ENCODE results near the gene ATG13.

ATG13 gene

GRCh38 chr11:46594785-46595184 is 22.6 kb upstream of the ATG13 start:
- Histone ChIP-seq H3K27ac (replicated peaks) (peak overlapping the region; percentile 74), H3K4me3 (replicated peaks; ENCODE audit: insufficient read depth, low read length) (no peak overlapping the region), H3K27me3 (ENCODE audit: insufficient read depth, poor library complexity, severe bottlenecking) (no peaks in the 10 kb centered on the region)
- TF ChIP-seq CTCF (IDR thresholded peaks at IDR 0.05; ENCODE audit: insufficient read depth, low read length) (no peak), REST (IDR thresholded peaks at IDR 0.05; ENCODE audit: insufficient replicate concordance, low read depth) (no peak), POLR2AphosphoS5 (IDR thresholded peaks at IDR 0.05; ENCODE audit: low read depth) (no peak), GABPA (IDR thresholded peaks at IDR 0.05; ENCODE audit: low read depth) (no peak), SPI1 (IDR thresholded peaks at IDR 0.05; ENCODE audit: borderline replicate concordance, low read depth) (no peak)
- no peak for DNase-seq (ENCODE audit: low read depth in 1 of 2, low spot score in 1 of 2)

- DNase-seq (ENCODE audit: low read depth in 1 of 2, low spot score in 1 of 2) = no peak
- TF ChIP-seq SPI1 (IDR thresholded peaks at IDR 0.05; ENCODE audit: borderline replicate concordance, low read depth) (no peak), REST (IDR thresholded peaks at IDR 0.05; ENCODE audit: insufficient replicate concordance, low read depth) (no peak), CTCF (IDR thresholded peaks at IDR 0.05; ENCODE audit: insufficient read depth, low read length) (no peak), POLR2AphosphoS5 (IDR thresholded peaks at IDR 0.05; ENCODE audit: low read depth) (no peak), GABPA (IDR thresholded peaks at IDR 0.05; ENCODE audit: low read depth) (no peak)
- Histone ChIP-seq H3K4me3 (replicated peaks; ENCODE audit: insufficient read depth, low read length) (no peak overlapping the region), H3K27ac (replicated peaks) (no peak overlapping the region), H3K27me3 (ENCODE audit: insufficient read depth, poor library complexity, severe bottlenecking) (no peaks in the 10 kb centered on the region)
Observed at GRCh38 chr11:46597155-46597554, 20.2 kb upstream of the ATG13 start.

- no peak overlapping the region for H3K4me3 ChIP-seq (replicated peaks; ENCODE audit: insufficient read depth, low read length)
- H3K27me3 ChIP-seq (ENCODE audit: insufficient read depth, poor library complexity, severe bottlenecking) = no peaks in the 10 kb centered on the region
- no peak for TF ChIP-seq POLR2AphosphoS5 (IDR thresholded peaks at IDR 0.05; ENCODE audit: low read depth)
- TF ChIP-seq REST (IDR thresholded peaks at IDR 0.05; ENCODE audit: insufficient replicate concordance, low read depth) = no peak
- TF ChIP-seq CTCF (IDR thresholded peaks at IDR 0.05; ENCODE audit: insufficient read depth, low read length) = no peak
- TF ChIP-seq GABPA (IDR thresholded peaks at IDR 0.05; ENCODE audit: low read depth) = no peak
- no peak for TF ChIP-seq SPI1 (IDR thresholded peaks at IDR 0.05; ENCODE audit: borderline replicate concordance, low read depth)
- H3K27ac ChIP-seq (replicated peaks) = no peak overlapping the region
- DNase-seq (ENCODE audit: low read depth in 1 of 2, low spot score in 1 of 2) = no peak
Observed at GRCh38 chr11:46597609-46598219, 19.6 kb upstream of the ATG13 start.
